GM18909 (cell line): Measurements from ENCODE around the gene RPS27A.
"Not testable (repeated sequence)": the region's sequence is repeated elsewhere in the genome, so short reads cannot be mapped to it uniquely, and the experiment has no call there.

ENCODE experiments used
- ATAC-seq: cut with Tn5 transposase; IDR thresholded peaks from one replicate; pipeline ENCODE4 v1.9.1; 2021; ENCODE audit warnings: mild to moderate bottlenecking; ENCODE audit not compliant: unreplicated experiment, poor library complexity

RPS27A gene

DNA sequence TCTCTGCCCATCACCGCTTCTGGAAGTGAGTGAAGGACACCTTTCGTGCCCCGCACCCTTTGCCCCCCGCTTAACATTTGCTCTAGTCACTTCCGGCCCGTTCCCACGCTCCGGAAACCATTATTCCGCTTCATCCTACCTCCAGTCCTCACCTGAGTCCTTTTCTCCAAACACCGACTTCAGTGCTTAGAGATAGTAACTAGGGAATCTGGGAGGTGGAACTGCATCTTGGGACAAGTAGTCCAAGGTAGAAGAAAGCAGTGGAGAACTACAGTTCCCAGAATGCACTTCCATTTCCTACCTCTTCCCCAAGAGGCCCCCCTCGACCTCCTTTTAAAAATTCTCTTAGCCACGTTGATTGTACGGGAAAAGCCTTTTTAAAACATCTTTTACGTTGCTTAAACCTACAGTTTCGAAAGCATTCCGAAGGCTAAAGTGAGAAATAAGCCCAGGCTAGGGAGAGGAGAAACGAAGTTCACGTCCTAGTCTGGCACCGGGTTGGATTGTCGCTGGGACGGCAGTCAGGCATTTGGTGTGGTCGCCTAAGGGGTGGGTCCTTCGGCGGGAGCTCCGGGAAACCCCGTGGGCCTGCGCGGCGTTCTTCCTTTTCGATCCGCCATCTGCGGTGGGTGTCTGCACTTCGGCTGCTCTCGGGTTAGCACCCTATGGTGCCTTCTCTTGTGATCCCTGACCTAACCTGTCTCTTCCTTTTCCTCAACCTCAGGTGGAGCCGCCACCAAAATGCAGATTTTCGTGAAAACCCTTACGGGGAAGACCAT lies at the start of gene RPS27A, which contains the start of gene CLHC1:
Gene RPS27A, plus strand, starts transcription at position 605 of the 779 bp plus-strand sequence. Its CDS starts 137 bp downstream, at position 742.
Gene CLHC1, minus strand, starts transcription at position 210 of the 779 bp plus-strand sequence. CDS start 9,882 bp downstream, outside the sequence.
- ATAC-seq: peak; percentile 93

DNA sequence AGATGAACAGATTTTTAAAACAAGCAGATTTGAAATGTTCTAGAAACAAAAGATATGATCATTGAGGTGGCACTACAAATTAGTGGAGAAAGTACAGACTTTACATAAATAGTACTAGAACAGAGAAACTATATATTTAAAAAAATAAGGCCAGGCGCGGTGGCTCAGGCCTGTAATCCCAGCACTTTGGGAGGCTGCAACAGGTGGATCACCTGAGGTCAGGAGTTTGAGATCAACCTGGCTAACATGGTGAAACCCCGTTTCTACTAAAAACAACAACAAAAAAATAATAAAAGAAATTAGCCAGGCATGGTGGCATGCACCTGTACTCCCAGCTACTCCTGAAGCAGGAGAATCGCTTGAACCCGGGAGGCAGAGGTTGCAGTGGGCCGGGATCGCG lies 45.7 kb upstream of the RPS27A start:
- ATAC-seq: not testable (repeated sequence)

DNA sequence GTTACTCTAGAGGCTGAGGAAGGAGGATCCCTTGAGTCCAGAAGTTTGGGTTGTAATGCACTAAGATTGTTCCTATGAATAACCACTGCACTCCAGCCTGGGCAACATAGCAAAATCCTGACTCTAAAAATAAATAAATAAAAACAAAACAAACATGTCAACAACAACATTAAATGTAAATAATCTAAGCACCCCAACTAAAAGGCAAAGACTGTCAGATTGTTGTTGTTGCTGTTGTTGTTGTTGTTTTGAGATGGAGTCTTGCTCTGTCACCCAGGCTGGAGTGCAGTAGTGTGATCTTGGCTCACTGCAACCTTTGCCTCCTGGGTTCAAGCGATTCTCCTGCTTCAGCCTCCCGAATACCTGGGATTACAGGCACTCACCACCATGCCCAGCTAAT lies 40.6 kb upstream of the RPS27A start:
- not testable (repeated sequence) for ATAC-seq

DNA sequence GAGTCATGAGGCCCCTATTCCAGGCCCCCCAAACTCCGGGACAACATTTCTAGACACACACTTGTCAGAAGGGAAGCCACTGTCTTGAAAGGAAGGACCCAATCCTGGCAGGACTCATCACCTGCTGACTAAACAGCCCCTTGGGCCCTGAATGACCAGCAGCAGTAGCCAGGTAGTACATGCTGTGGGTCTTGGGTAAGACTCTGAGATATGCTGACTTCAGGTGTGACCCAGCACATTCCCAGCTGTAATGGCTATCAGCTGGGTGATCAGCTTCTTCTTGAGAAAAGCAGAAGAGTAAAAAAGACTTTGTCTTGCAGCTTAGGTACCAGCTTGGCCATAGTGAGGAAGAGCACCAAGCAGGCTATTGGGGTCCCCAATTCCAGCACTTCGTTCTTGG lies 36.0 kb upstream of the RPS27A start:
- ATAC-seq: no peak

DNA sequence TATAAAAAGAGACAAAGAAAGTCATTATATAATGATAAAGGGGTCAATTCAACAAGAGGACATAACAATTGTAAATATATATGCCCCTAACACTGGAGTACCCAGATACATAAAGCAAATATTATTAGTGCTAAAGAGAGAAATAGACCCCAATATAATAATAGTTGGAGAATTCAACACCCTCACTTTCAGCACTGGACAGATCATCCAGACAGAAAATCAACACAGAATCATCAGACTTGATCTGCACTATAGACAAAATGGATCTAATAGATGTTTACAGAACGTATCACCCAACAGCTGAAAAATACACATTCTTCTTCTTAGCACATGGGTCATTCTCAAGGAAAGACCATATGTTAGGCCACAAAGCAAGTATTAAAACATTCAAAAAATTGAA lies 32.1 kb upstream of the RPS27A start:
- ATAC-seq: no peak

DNA sequence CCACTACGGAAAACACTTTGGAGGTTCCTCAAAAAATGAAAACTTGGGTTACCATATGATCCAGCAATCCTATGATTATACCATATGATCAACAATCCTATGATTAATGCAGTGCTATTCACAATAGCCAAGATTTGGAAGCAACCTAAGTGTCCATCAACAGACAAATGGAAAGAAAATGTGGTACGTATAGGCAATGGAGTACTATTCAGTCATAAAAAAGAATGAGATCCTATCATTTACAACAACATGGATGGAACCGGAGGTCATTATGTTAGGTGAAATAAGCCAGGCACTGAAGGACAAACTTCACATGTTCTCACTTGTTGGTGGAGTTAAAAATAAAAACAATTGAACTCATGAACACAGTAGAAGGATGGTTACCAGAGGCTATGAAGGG lies 28.0 kb upstream of the RPS27A start:
- no peak for ATAC-seq

DNA sequence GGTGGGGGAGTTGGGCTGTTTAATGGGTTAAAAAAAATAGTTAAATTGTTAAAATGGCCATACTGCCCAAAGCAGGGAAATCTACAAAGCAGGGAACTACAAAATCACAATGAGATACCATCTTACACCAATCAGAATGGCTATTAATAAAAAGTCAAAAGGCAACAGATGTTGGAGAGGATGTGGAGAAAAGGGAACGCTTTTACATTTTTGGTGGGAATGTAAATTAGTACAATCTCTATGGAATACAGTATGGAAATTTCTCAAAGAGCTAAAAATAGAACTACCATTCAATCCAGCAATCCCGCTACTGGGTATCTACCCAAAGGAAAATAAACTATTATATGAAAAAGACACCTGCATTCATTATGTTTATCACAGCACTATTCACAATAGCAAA lies 27.5 kb upstream of the RPS27A start:
- ATAC-seq: no peak

DNA sequence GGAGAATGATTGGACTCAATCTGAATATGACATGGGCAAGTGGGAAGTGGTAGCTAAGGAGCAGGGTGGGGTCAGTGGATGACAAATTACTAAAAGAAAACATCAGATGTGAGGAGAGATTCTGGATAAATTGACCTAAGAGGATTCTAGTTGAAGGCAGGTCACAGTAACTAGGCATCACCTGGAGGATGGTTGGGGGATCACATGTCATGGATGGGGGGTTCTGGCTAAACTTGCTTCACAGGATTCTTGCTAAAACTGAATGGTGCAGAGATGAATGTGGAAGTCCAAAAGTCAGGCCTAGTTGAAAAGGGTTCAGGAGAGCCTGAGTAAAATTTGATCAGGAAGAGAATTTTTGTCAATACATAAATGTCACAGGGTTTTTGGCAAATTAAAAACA lies 18.7 kb upstream of the RPS27A start:
- ATAC-seq: no peak

DNA sequence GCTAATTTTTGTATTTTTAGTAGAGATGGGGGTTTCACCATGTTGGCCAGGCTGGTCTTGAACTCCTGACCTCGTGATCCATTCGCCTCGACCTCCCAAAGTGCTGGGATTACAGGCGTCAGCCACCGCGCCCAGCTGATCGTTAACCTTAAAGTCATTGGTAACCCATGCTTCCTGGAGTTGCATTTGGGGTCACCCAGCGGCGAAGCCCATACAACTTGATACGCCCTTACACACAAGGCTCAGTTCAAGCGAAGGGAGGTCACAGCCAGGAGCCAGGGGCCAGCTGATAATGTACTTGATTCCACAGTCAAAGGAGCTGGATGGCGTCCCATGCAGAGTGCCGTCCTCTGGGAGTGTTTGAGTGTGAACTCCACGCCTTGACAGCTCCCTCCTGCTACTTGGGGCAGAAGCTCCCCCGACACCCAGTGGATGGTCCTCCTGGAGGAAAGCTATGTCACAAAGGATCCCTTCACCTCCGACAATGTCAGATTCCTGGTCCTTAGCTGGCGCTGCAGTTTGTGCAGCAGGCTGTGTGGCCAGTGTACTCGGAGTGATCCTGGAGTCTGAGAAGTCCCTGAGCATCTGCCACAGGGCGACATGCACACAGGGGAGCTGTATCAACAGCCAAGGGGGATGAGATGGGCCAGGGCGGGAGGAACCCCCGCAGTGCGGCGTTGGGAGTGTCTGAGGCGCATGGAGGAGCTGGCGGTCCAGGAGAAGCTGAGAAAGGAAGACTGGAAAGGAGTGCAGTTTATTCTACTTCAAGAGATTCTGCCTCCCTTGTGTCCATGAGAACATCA lies 8.3 kb upstream of the RPS27A start:
- no peak for ATAC-seq

DNA sequence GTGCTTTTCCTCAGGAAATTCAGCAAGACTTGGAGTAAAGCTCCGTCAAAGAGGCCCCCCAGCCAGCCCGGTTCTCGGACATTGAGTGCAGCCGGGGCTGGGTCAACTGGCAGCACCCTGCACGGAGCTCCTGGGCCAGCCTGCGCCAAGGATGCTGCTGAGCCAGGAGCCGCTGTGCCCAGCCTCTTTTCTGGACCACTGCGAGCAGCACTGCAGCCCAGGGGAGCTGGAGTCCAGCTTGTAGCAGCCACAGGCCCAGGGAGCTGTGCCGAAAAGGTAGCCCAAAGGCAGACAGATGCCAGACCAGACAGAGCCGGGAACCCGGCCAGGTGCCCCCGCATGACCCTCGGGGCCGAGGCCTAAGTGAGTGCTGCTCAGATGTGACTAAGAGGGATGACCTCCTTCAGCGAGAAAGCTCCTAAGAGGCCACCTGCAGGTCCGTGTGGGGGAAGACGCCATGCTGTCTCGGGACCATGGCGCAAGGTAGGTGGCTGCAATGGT lies 7.7 kb upstream of the RPS27A start:
- ATAC-seq: no peak

DNA sequence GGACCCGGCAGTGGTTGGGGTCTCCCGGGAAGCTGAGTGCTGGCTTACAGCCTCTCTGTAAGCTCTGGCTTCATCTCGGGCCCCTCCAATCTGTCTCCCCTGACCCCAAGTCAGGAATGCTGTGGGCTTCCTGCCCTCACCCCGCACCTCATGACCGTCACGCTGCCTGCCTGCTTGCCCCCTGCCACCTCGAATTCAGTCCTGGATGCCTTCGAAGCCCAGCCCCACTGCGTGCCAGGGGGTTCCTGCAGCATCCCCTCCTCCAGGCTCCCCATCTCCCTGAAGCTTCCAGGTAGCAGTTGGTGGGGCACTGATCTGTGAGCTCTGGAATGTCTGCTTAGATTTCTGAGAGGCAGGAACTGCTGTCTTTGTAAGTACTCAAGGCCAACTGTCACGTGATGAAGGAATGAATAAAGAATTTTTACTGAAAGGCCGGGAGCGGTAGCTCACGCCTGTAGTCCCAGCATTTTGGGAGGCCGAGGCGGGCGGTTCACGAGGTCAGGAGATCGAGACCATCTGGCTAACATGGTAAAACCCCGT lies 6.9 kb upstream of the RPS27A start:
- ATAC-seq: no peak

DNA sequence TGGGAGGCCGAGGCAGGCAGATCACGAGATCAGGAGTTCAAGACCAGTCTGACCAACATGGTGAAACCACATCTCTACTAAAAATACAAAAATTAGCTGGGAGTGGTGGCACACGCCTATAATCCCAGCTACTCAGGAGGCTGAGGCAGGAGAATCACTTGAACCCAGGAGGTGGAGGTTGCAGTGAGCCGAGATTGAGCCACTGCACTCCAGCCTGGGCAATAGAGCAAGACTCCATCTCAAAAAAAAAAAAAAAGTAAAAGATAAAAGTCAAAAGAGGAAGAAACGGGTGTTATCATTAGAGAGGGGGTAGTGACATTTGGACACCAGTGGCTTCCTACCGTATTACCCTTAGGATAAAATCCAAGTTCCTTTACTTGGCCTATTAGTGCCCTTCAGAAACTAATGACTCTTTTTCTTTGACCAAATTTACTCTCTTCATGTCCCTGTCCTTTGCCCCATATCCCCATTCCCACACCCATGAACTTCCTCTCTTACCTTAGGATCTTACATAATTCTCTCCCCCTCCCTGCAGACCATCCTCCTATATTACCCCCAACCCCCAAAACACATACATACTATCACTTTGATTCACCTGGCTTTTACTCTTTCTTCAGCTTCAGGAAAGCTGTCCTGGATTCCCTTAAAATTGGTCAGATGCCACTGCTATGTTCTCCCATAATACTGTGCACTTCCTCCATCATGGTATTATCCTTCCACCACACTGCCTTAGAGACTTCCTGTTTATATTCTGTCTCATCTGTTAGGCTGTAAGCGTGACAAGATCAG lies 4.9 kb upstream of the RPS27A start:
- not testable (repeated sequence) for ATAC-seq

DNA sequence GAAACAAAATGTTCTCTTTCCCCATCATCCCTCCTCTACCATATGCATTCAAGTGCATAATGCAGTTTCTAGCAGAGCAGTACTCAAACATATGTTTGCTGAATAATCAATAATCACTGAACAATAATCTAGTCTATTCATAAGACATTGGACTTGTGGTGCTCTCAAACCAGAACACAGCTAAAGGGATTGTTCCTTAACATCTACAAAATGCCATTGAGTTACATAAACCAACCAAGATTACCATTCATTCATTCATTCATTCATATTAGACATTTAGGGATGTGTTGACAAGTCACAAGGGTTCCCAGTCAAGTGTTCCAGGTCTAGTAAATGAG lies 4.3 kb upstream of the RPS27A start:
- no peak for ATAC-seq

DNA sequence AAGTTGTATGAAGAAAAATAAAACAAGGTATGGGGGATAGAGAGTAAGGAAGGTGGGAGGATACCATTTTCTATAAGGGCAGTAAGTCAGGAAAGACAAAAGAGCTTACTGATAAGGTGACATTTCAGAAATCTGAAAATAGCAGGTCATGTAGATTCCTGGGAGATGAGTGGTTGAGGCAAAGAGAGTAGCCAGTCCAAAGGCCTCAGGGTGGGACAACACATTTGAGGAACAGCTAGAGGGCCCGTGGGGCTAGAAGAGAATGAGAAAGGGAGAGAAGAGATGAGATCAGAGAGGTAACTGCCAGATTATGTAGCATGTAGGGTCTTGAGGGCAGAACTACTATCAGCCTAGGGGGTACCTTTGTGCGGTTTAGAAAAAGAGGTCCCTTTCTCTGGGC lies 3.3 kb upstream of the RPS27A start:
- ATAC-seq: no peak

DNA sequence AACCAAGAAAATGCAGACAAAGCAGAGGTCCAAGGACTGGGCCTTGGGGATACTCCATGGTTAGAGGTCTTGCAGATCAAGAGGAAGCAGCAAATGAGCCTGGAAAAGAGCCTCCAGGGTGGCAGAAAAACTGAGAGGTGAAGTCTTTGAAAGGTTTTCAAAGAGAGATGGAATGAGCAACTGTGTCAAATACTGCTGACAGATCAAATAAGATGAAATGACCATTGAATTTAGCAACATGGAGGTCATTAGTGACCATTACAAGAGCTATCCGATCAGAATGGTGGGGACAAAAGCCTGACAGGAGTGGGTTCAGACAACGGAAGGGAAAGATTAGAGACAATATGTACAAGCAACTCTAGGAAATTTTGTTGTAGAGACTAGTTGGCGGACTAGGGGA lies 1.9 kb upstream of the RPS27A start:
- no peak for ATAC-seq

DNA sequence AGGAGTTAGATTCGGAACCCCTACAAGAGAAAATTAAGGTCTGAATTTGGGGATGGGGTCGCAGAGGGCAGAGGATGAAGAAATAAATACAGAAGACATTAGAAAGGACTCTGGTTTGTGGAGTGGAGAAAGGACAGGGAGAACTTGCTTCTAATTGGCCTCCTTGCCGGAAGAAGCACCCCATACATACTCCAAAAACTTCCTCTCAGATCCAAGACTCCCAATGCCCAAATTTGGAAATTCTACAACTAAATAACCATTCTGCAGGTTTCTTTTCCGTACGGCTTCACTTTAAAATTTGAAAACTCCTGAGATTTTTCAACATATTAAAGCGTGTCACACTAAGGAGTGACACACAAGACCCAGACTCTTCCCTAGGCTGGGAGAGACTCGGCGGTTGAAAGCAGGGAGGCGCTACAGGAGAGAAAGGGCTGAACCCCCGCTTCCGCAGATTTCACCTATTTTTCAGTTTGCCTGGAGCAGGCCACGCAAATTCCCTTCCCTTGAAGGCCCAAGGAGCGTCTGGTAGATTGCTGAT lies 873 bp upstream of the RPS27A start:
- ATAC-seq: no peak

DNA sequence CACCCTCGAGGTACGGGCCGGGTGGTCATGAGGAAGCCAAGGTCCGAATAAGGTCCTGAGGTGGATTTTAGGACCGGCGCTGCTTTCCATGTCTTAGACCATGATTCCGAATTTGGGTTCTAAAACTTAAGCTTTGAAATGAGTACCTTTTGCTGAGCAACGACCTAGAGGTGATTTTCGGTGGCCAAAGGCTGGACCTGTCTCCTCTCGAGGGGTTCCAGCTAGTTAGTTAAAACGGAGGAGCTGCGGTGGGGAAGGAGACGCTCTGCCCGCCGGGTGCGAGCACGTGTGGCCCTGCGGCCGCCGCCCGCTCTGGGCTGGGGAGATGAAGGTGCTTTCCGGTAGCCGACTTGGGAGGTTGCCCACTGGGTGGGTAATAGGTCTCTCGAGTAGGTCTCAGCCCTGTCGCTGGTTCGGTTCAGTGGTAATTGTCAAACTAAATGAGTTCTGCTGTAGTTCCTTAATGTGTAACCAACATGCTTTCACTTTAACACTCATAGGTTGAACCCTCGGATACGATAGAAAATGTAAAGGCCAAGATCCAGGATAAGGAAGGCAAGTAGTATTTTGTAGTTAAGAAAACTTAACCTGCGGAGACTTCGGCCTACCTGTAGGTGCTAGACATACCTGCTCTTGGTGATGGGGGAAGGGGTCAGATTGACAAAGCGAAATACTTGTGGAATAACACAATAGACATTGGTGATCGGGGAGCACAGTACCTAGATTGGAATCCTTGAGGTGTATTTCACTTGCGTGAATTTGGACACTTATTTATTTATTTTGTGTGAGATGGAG lies 572 bp downstream of the RPS27A start:
- ATAC-seq: peak; percentile 34

DNA sequence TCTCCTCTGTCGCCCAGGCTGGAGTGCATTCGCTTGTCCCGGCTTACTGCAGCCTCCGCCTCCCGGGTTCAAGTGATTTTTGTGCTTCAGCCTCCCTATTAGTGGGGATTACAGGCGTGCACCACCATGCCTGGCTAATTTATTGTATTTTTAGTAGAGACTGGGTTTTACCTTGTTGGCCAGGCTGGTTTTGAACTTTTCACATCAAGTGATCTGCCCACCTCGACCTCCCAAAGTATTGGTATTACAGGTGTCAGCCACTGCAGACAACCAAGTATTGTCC lies 1.1 kb downstream of the RPS27A start:
- ATAC-seq: no peak

DNA sequence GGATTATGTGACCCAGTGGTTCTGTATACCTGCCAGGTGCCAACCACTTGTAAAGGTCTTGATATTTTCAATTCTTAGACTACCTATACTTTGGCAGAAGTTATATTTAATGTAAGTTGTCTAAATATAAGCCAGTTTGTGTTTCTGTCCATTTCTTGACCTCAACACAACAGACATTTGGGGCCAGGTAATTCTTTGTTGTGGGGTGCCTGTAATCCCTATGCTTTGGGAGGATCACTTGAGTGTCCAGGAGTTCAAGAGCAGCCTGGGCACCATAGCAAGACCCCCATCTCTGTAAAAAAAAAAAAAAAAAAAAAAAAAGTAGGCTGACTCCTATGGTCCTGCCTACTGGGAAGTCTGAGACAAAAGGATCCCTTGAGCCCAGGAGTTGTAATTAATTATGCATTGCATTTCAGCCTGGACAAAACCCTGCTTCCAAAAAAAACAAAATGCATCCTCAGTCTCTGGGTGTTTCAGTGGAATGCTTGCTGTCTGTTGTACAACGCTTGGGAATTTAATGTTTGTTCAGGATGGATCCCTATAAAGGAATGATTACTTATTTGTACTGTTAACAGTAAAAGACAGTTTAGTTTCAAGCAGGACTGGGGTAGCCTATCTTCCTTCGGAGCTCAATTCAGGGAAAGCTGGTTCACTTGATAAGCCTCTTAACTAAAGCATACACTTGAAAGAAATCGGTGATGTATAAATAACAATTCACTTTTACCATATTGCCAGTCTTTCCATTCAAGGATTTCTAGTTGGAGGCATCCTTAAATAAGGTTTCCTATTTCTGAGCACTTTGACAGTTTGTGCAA lies 3.4 kb downstream of the RPS27A start:
- ATAC-seq: no peak
